Pancreas (tissue), 10 donors: ENCODE data around the gene ARVCF. TPM values are rescaled to one million over a fixed set of nuclear protein-coding genes. Genes with fewer than 3 reads are reported as not detected.
"Not testable (repeated sequence)": the region's sequence is repeated elsewhere in the genome, so short reads cannot be mapped to it uniquely, and the experiment has no call there.

Source experiments
- ATAC-seq, 4 donors: fragments of 200-7000 bp; cut with Tn5 transposase; one replicate each; pipeline versions ENCODE4 v1.8.0 to v1.9.1; 2020; ENCODE audit warnings: mild to moderate bottlenecking in 4 of 4, moderate library complexity in 4 of 4
- DNase-seq, 6 donors: peaks; one replicate each; pipeline ENCODE4 v3.0.0-alpha.2; 2020
- FAIRE-seq: peaks from 2 replicates; lab custom pipeline; 2012; peaks lifted over from hg19 to GRCh38; lab: Jason Lieb, UNC
- H3K27ac ChIP-seq, 4 donors: fragments of 200-600 bp; sonication (generic); 1 replicate in 3 of 4; 2 replicates in 1 of 4; pipeline versions ENCODE4 v1.5.0 to v1.8.0; 2020
- H3K27me3 ChIP-seq, 4 donors: fragments of 200-600 bp; one replicate each; pipeline ENCODE4 v1.8.0; 2021
- H3K36me3 ChIP-seq, 3 donors: fragments of 200-600 bp; sonication (generic) in 1 of 3; one replicate each; pipeline versions ENCODE4 v1.5.0 to v1.8.0; 2020 to 2021
- H3K4me1 ChIP-seq, 3 donors: fragments of 200-600 bp; one replicate each; pipeline ENCODE4 v1.8.0; 2021
- H3K4me3 ChIP-seq, 4 donors: fragments of 200-600 bp; sonication (generic) in 2 of 4; one replicate each; pipeline versions ENCODE4 v1.5.0 to v1.8.0; 2020 to 2021
- H3K9me3 ChIP-seq, 4 donors: fragments of 200-600 bp; one replicate each; pipeline ENCODE4 v1.8.0; 2021
- WGBS, 2 donors: extraction: QIAGEN DNeasy Blood & Tissue Kit; methylation state at CpG; one replicate each; pipeline ENCODE4 v1.1.7; 2013; 5-methylcytosine and 5-hydroxymethylcytosine counted together
- intact Hi-C, 3 donors: fragments of 100-400 bp; cut with DNase I; formaldehyde crosslinking; loops; one replicate each; pipeline versions ENCODE4 v1.11.1 to v1.14.2; 2022
- polyA plus RNA-seq, 2 donors: library from polyadenylated mRNA; stranded (reverse); fragments of 200-250 nt; gene quantifications; one replicate each; pipeline ENCODE4 v1.2.3, GENCODE V29; 2013
- total RNA-seq, 6 donors: library from RNA; stranded (reverse); fragmentation: NEBNext Ultra II Directional in 4 of 6; extraction: Animal tissue kit (Norgen Biotek cat#: 25700) in 4 of 6; gene quantifications; one replicate each; pipeline versions ENCODE4 v1.2.1 to v1.2.4, GENCODE V29; 2021 to 2023
- TF ChIP-seq, protein P1 (sequence below), 4 donors: fragments of 200-600 bp; sonication (generic) in 3 of 4; IDR thresholded peaks; one replicate each; pipeline versions ENCODE4 v1.5.0 to v1.8.0; 2021; ENCODE audit warnings: antibody characterized with exemption in 4 of 4
- donor health status: healthy with polysubstance abuse.
- donor health status: DM: no; HTN: no; CAD: no; lungs with moderate emphysema.
- donor health status: DM: no; HTN: no; CAD: no.
- donor health status: control.
- donor health status: control.
- donor health status: Bipolar disorder and iron deficiency.
- donor health status: DM: yes; HTN: yes; CAD: no.
- donor health status: DM: no; HTN: no; CAD: no.
- donor health status: DM: no; HTN: no; CAD: no.
- donor health status: DM: yes; HTN: yes; CAD: no.

The ARVCF gene
- total and polyA plus RNA-seq, 8 donors, result 5.0 to 57.8 (median 13.0) TPM

DNA sequence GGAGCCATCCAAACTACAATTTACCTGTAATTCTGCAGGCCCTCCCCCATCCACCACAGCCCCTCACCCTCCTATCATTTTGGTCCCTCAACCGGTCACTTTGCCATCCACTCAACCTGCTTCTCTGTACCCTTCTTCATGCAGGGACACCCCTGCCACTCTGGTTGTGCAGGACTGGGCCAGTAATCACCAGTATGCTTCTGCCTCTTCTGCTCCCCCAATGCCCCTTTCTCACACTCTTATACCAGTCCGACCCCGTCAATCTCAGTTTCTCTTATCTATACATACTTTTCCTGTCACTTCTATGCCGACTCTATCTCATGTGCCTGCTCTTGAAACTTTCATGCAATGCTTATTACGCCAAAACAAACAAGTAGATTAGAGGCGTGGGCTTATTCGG is 80.1 kb downstream of the ARVCF start:
- Histone ChIP-seq H3K36me3 (no peaks in the 10 kb centered on the region), H3K27me3 (no peaks in the 10 kb centered on the region), H3K4me1 (peaks cover 4 to 7% (median 5%) of the 10 kb centered on the region in 3 donors), H3K9me3 (no peaks in the 10 kb centered on the region), H3K4me3 (no peak overlapping the region), H3K27ac (no peak overlapping the region)
- TF ChIP-seq, protein P1, sequence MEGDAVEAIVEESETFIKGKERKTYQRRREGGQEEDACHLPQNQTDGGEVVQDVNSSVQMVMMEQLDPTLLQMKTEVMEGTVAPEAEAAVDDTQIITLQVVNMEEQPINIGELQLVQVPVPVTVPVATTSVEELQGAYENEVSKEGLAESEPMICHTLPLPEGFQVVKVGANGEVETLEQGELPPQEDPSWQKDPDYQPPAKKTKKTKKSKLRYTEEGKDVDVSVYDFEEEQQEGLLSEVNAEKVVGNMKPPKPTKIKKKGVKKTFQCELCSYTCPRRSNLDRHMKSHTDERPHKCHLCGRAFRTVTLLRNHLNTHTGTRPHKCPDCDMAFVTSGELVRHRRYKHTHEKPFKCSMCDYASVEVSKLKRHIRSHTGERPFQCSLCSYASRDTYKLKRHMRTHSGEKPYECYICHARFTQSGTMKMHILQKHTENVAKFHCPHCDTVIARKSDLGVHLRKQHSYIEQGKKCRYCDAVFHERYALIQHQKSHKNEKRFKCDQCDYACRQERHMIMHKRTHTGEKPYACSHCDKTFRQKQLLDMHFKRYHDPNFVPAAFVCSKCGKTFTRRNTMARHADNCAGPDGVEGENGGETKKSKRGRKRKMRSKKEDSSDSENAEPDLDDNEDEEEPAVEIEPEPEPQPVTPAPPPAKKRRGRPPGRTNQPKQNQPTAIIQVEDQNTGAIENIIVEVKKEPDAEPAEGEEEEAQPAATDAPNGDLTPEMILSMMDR (IDR thresholded peaks at IDR 0.05), result no peak
- no peak for FAIRE-seq
- 92% methylated on average over 7 of the region's 7 CpGs for WGBS, 2 donors
- no peak for DNase-seq
- no peak for ATAC-seq
- intact Hi-C loops, result no loop called here

DNA sequence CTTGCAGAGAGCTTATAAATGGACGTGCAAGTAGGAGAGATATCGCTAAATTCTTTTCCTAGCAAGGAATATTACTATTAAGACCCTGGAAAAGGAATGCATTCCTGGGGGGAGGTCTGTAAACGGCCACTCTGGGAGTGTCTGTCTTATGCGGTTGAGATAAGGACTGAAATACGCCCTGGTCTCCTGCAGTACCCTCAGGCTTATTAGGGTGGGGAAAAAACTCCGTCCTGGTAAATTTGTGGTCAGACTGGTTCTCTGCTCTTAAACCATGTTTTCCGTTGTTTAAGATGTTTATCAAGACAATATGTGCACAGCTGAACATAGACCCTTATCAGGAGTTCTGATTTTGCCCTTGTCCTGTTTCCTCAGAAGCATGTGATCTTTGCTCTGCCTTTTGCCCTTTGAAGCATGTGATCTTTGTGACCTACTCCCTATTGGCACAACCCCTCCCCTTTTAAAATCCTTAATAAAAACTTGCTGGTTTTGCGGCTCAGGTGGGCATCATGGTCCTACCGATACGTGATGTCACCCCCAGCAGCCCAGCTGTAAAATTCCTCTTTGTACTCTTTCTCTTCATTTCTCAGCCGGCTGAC is 81.4 kb downstream of the ARVCF start:
- intact Hi-C loops, H3K27ac ChIP-seq, H3K4me3 ChIP-seq, H3K27me3 ChIP-seq, ATAC-seq, FAIRE-seq, H3K4me1 ChIP-seq, DNase-seq, H3K36me3 ChIP-seq, H3K9me3 ChIP-seq: not testable (repeated sequence)
- WGBS, 2 donors, result 84 to 88% methylated on average over 11 of the region's 11 CpGs

DNA sequence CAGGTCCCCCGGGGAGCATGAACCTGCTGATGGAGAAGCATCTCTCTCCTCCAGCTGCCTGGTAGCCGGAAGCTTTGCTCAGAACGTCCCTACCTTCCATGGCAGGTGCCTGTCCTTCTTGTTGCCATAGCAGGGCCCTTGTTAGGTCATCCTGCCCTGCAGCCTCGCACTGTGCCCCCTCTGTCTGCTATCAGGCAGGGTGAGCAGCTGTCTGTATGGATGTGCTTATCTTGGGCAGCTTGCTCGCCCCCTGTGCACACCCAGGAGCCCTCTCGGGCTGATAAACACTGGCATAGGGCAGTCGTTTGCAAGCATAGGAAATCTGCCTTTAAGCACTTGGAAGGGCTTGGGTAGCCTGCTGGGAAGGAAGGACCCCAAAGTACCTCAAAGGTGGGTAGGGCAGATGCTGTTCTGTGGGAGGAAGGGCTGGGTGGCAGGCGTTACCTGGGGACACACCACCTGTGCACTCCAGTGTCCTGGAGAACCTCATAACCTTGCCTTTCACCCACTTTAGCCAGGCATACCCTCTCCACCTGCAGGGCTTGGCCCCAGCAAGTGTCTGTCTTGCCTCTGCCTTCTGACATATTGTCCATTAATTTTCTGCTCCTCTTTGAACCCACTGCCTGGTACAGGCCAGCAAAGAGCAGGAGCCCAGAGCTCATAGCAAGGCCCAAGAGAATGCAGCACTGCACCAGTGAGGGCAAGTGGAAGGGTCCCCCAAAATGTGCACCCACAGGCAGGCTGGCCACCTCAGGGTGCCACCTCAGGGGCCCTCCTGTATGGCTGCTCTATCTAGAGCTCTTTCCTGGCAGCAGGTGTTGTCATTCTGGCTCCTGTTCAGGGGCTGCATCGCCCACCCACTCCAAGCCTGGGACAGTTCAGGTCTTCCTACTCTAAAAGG is 83.0 kb downstream of the ARVCF start:
- 74 to 83% methylated on average over 9 of the region's 9 CpGs for WGBS, 2 donors
- DNase-seq (peak in 1 of 6 donors; percentile 32), FAIRE-seq (no peak), ATAC-seq (no peak)
- intact Hi-C loops, result no loop called here
- Histone ChIP-seq H3K9me3 (no peaks in the 10 kb centered on the region), H3K36me3 (no peaks in the 10 kb centered on the region), H3K4me1 (peaks cover 0 to 2% (median 0%) of the 10 kb centered on the region in 3 donors), H3K27ac (no peak overlapping the region), H3K27me3 (no peaks in the 10 kb centered on the region), H3K4me3 (no peak overlapping the region)
- TF ChIP-seq, protein P1 (IDR thresholded peaks at IDR 0.05), result no peak

DNA sequence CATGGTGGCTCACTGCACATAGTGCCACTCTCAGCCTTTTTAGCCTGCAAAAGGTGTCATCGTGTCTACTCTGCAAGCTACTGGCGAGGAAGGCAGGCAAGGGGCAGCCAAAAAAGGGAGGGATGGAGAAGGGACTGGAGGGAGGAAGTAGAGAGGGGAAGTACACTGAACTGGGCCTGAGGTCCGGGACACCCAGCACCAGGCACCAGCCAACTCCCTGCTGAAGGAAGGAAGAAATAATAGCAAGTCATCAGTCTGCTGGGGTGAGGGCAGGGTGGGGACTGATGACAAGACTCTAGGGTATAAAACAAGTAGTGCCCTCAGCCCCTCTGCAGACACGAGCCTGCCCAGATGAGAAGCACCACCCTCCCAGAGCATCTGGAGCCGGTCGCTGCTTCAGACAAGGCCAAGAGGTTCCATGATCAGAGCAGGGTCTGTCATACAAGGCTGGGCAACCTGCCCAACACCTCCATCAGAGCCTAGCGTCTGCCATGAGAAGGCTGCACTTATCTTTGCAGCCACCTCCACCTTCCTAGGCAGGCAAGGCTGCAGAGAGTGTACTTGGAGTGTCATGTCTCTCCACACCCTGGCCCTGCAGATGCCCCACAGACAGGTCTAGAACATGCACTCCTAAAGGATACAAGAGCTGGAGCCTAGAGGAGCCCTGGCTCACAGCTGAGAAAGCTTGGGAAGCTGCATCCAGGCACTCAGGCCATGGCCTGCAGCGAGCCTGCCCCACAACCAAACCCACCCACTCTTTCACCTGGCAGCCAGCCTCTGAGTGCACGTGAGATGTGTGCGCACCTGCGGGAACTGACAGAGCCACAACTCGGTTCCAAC is 84.0 kb downstream of the ARVCF start:
- peaks cover 0 to 2% (median 0%) of the 10 kb centered on the region in 3 donors for H3K4me1 ChIP-seq
- no peaks in the 10 kb centered on the region for H3K36me3 ChIP-seq
- H3K27ac ChIP-seq, result no peak overlapping the region
- H3K4me3 ChIP-seq, result no peak overlapping the region
- TF ChIP-seq, protein P1 (IDR thresholded peaks at IDR 0.05), result no peak
- no peaks in the 10 kb centered on the region for H3K9me3 ChIP-seq
- ATAC-seq (peak in 3 of 4 donors; percentile 17 to 38 (median 31)), DNase-seq (peak in 1 of 6 donors; percentile 36), FAIRE-seq (no peak)
- WGBS, 2 donors, result 68 to 74% methylated on average over 12 of the region's 12 CpGs
- intact Hi-C loops, result no loop called here
- no peaks in the 10 kb centered on the region for H3K27me3 ChIP-seq

DNA sequence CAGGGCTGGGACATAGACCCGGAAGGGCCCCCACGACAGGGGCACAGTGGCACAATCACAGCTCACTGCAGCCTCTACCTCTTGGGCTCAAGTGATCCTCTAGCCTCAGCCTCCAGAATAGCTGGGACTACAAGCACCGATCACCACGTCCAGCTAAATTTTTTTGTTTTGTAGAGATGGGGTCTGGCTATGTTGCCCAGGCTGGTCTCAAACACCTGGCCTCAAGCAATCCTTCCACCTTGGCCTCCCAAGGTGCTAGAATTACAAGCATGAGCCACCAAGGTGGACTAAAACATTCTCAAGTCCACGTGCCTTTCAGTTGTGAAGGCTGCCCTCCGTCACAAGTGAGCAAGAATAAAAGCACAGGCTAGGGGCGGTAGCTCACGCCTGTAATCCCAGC is 85.1 kb downstream of the ARVCF start:
- FAIRE-seq, result no peak
- H3K4me1 ChIP-seq, result no peaks in the 10 kb centered on the region
- H3K9me3 ChIP-seq, result no peaks in the 10 kb centered on the region
- DNase-seq, result no peak
- no peaks in the 10 kb centered on the region for H3K36me3 ChIP-seq
- TF ChIP-seq, protein P1 (IDR thresholded peaks at IDR 0.05), result no peak
- WGBS, 2 donors, result 93 to 99% methylated on average over 8 of the region's 8 CpGs
- intact Hi-C loops, result no loop called here
- H3K27me3 ChIP-seq, result no peaks in the 10 kb centered on the region
- H3K4me3 ChIP-seq, result no peak overlapping the region
- no peak overlapping the region for H3K27ac ChIP-seq
- ATAC-seq, result no peak
